ENCODE measurements around the gene TRIM64.
"Not testable (repeated sequence)": the region's sequence is repeated elsewhere in the genome, so short reads cannot be mapped to it uniquely, and the experiment has no call there.

The TRIM64 gene, protein sequence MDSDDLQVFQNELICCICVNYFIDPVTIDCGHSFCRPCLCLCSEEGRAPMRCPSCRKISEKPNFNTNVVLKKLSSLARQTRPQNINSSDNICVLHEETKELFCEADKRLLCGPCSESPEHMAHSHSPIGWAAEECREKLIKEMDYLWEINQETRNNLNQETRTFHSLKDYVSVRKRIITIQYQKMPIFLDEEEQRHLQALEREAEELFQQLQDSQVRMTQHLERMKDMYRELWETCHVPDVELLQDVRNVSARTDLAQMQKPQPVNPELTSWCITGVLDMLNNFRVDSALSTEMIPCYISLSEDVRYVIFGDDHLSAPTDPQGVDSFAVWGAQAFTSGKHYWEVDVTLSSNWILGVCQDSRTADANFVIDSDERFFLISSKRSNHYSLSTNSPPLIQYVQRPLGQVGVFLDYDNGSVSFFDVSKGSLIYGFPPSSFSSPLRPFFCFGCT

DNA sequence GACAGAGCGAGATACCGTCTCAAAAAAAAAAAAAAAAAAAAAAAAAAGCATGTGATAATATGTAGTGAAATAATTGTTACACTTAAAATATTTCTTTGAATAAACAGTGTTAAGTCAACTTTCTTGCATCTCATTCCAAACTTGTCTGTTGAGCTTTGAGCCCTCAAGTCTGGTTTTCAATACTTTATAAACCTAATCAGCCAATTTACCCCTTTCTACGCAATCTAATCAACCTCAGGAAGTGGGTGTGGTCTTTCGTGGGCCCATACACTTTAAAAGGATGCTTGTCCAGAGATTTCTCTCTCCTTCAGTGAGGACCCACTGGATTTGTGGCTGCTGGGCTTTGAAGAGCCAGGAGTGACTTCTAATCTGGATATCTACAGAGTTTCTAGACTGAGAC lies at the start of gene TRIM64:
TSS of gene TRIM64 (plus strand) at position 301 of the 400 bp plus-strand sequence. CDS start 2,467 bp downstream, outside the sequence.
- not testable (repeated sequence) for FAIRE-seq

DNA sequence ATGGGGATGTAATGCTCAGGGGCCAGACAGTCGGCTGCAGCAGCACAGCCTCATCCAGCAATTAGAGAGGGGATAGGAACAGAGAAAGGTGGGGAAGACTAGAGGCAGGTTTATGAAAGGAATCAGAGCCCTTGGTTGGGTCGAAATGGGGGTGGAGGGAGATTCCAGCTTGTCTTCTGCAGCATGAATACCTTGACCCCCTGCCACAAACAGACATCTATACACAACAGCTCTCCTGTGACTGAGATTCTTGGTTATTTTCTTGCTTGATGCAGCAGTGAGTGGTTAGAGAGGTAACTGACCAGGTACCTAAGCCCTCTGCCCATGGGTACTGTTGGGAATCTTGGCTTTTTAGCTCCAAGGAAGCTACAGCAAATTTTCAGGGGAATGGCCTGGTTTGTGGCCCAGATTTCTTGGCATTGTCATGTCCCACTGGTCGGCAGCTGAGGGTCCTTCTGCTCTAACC lies 43.6 kb upstream of the TRIM64 start, which contains the start of gene TRIM49D1:
TSS of gene TRIM49D1 (minus strand) at position 51 of the 466 bp plus-strand sequence. CDS start 4,535 bp downstream, outside the sequence.
- no peak for FAIRE-seq

DNA sequence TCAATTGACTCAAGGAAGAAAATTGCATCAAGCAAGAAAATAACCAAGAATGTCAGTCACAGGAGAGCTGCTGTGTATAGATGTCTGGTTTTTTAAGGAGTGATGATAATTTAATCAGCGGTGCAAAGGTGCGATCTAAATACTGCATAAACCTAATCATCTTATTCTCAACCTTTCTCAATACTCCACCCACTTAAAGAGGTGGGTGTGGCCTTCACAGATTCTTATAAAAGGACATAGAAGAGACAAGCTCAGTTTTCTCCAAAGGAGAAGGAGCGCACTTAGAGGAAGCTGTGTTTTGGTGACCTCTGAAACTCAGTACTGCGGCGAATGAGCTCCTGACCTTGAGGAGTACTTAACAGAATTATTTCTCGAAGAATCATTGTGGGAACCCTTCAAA lies 42.1 kb upstream of the TRIM64 start, which contains the start of gene TRIM49D2:
TSS of gene TRIM49D2 (plus strand) at position 301 of the 400 bp plus-strand sequence. CDS start 2,698 bp downstream, outside the sequence.
- not testable (repeated sequence) for FAIRE-seq

DNA sequence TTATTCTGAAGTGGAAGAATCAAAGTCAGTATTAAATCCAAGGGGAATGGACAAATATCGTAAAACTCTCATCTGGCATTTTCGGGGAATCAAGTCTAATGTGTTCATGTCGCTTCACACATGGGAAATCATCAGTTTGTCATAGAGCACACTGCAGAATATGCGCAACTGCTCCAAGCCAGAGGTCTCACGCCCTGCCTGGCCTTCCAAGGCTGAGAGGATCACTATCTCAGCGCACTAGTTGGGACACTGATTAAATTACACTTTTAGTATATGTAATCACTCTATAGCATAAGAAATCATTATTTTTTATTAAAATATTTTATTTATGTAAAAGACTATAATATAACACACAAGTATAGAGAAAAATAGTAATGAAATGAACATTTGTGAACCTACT lies 5.0 kb upstream of the TRIM64 start:
- not testable (repeated sequence) for FAIRE-seq

Data from colon (tissue), 2 donors.